Liver (tissue), 2 donors: Measurements from ENCODE around the gene GLT8D2.

Experiments used
- CTCF ChIP-seq: fragments of 150-350 bp; IDR thresholded peaks from 2 replicates; pipeline ENCODE4 v1.5.1; 2017; ENCODE audit warnings: improper control_type of control experiment, low read depth, low read length; ENCODE audit not compliant: missing input control
- YY1 ChIP-seq: IDR thresholded peaks from 2 replicates; pipeline ENCODE4 v1.6.1; 2016; ENCODE audit warnings: antibody characterized with exemption, mild to moderate bottlenecking
- donor health status: healthy.

DNA sequence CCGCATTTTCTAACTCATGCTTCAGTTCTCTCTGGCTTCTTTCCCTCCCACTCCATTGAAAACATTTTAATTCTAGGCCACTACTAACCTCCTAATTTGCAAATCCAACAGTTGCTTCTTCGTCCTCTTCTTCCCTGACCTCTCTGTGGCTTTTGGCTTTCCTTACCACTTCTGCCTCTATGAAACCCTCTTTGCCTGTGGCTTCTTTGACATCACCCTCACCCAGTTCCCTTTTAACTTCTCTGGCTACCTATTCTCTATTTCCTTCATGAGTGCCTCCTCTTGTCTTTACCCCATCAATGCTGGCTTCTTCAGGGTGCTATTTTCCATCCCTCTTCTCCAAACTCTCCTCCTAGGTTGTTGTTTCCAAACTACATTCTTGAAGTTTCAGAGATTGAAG, 10.0 kb upstream of the GLT8D2 start:
- TF ChIP-seq YY1 (no peak), CTCF (no peak)
